HEK293T (cell line): ENCODE measurements around the gene IL10.

Experiments
- CTCF ChIA-PET: fragments of 350-600 bp; formaldehyde crosslinking; extraction: SDS; loops from one replicate; lab custom pipeline; 2021; ENCODE audit warnings: antibody characterized with exemption, inconsistent platforms; lab: Yijun Ruan, JAX
- POLR2A ChIA-PET: fragments of 350-600 bp; formaldehyde crosslinking; extraction: SDS; loops from one replicate; lab custom pipeline; 2020; ENCODE audit warnings: antibody characterized with exemption, inconsistent platforms; lab: Yijun Ruan, JAX
- DNase-seq: peaks from one replicate; pipeline ENCODE4 v3.0.0; 2012; ENCODE audit warnings: mixed read lengths; ENCODE audit errors: extremely low spot score
- ARNT ChIP-seq: fragments of 450-650 bp; IDR thresholded peaks from 2 replicates; pipeline ENCODE4 v1.6.1; 2017; ENCODE audit warnings: mild to moderate bottlenecking
- BHLHE40 ChIP-seq: fragments of 450-650 bp; IDR thresholded peaks from 2 replicates; pipeline ENCODE4 v1.6.1; 2016; ENCODE audit warnings: mild to moderate bottlenecking, moderate library complexity, borderline replicate concordance
- CTBP1 ChIP-seq: fragments of 450-650 bp; IDR thresholded peaks from 2 replicates; pipeline ENCODE4 v1.6.1; 2016; ENCODE audit warnings: borderline replicate concordance
- ELF4 ChIP-seq: fragments of 450-650 bp; IDR thresholded peaks from 2 replicates; pipeline ENCODE4 v1.6.1; 2017; ENCODE audit warnings: antibody characterized with exemption
- FOXA1 ChIP-seq: fragments of 450-650 bp; IDR thresholded peaks from 2 replicates; pipeline ENCODE4 v1.6.1; 2016; ENCODE audit warnings: mild to moderate bottlenecking
- FOXK2 ChIP-seq: fragments of 450-650 bp; IDR thresholded peaks from 2 replicates; pipeline ENCODE4 v1.6.1; 2016; ENCODE audit warnings: mild to moderate bottlenecking
- FOXM1 ChIP-seq: fragments of 450-650 bp; IDR thresholded peaks from 2 replicates; pipeline ENCODE4 v1.6.1; 2017; ENCODE audit warnings: mild to moderate bottlenecking, borderline replicate concordance
- HDGF ChIP-seq: fragments of 450-650 bp; IDR thresholded peaks from 2 replicates; pipeline ENCODE4 v1.6.1; 2017; ENCODE audit warnings: antibody characterized with exemption, borderline replicate concordance
- L3MBTL2 ChIP-seq: fragments of 450-650 bp; conservative IDR thresholded peaks from 2 replicates; pipeline ENCODE4 v1.6.1; 2016; ENCODE audit warnings: mild to moderate bottlenecking
- LEF1 ChIP-seq: fragments of 450-650 bp; IDR thresholded peaks from 2 replicates; pipeline ENCODE4 v1.6.1; 2017; ENCODE audit warnings: mild to moderate bottlenecking, borderline replicate concordance
- NFRKB ChIP-seq: fragments of 450-650 bp; IDR thresholded peaks from 2 replicates; pipeline ENCODE4 v1.6.1; 2016; ENCODE audit warnings: mild to moderate bottlenecking, moderate library complexity
- SP1 ChIP-seq: fragments of 450-650 bp; IDR thresholded peaks from 2 replicates; pipeline ENCODE4 v1.6.1; 2017
- SUZ12 ChIP-seq: fragments of 450-650 bp; IDR thresholded peaks from 2 replicates; pipeline ENCODE4 v1.6.1; 2016; ENCODE audit warnings: mild to moderate bottlenecking
- TARDBP ChIP-seq: fragments of 450-650 bp; IDR thresholded peaks from 2 replicates; pipeline ENCODE4 v1.6.1; 2016
- ZNF384 ChIP-seq: fragments of 450-650 bp; IDR thresholded peaks from 2 replicates; pipeline ENCODE4 v1.6.1; 2016
- TF ChIP-seq, protein P1 (sequence below): fragments of 450-650 bp; IDR thresholded peaks from 2 replicates; pipeline ENCODE4 v1.6.1; 2016

The IL10 gene

DNA sequence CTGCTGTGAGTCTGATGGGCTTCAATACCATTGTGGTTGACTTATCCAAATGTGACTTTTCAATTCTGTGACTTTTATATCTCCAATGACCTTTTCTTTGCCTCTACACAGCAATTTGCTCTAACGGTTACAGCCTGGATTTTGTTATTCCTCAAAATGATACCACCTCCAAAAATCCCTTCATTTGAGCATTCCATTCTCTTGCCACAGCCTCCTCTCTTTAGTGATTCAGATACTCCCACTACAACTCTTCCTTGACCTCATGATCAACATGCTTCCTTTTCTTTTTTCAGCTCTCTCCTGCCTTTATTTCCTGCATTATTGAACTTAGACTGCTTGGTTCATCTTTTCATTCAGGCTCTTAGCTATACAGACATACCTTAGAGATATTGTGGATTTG lies 18.3 kb downstream of the IL10 start:
- ChIA-PET POLR2A (no interaction called here), CTCF (no interaction called here)
- no peak for DNase-seq
- TF ChIP-seq LEF1 (no peak), TARDBP (no peak), FOXK2 (no peak), FOXM1 (no peak), ZNF384 (no peak), SUZ12 (no peak), NFRKB (no peak), SP1 (no peak), BHLHE40 (no peak), FOXA1 (no peak), L3MBTL2 (no peak), ARNT (no peak), CTBP1 (no peak), HDGF (no peak), ELF4 (no peak)
- TF ChIP-seq, protein P1, sequence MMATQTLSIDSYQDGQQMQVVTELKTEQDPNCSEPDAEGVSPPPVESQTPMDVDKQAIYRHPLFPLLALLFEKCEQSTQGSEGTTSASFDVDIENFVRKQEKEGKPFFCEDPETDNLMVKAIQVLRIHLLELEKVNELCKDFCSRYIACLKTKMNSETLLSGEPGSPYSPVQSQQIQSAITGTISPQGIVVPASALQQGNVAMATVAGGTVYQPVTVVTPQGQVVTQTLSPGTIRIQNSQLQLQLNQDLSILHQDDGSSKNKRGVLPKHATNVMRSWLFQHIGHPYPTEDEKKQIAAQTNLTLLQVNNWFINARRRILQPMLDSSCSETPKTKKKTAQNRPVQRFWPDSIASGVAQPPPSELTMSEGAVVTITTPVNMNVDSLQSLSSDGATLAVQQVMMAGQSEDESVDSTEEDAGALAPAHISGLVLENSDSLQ, result no peak

DNA sequence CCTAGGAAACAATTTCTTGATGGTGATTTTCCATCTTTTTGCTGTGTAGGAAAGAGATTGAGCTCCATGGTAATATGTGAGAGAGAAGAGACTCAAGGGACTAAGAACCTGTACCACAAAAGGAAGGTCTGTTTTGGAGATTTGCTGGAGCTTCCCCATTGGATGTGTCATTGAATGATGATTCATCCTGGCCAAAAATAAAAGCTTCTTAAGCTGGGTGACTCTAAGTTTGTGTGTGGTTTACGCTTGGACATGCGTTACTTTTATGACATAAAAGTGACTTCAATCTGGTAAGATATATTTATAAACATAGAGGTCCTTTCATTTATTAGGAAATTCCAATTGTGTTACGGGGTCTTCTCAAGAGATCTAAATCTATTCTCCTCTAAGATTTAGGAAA lies 19.2 kb downstream of the IL10 start:
- DNase-seq, result no peak
- ChIA-PET CTCF (no interaction called here), POLR2A (no interaction called here)
- TF ChIP-seq SP1 (no peak), TARDBP (no peak), HDGF (no peak), FOXK2 (no peak), FOXM1 (no peak), NFRKB (no peak), L3MBTL2 (no peak), ZNF384 (no peak), FOXA1 (no peak), BHLHE40 (no peak), ARNT (no peak)
- TF ChIP-seq, protein P1, result no peak

DNA sequence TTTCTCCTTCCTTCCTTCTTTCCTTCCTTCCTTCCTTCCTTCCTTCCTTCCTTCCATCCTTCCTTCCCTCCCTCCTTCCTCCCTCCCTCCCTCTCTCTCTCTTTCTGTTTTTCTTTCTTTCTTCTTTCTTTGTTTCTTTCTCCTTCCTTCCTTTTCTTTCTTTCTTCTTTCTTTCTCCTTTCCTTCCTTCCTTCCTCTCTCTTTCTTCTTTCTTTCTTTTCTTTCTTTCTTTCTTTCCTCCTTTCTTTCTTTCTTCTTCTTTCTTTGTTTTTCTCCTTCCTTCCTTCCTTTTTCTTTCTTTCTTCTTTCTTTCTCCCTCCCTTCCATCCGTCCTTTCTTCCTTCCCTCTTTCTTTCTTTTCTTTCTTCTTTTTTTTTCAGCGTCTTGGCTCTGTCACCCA lies 19.8 kb downstream of the IL10 start:
- no peak for TF ChIP-seq FOXA1
- no peak for TF ChIP-seq BHLHE40
- TF ChIP-seq SUZ12, result no peak
- DNase-seq, result no peak
- ChIA-PET CTCF (no interaction called here), POLR2A (no interaction called here)

DNA sequence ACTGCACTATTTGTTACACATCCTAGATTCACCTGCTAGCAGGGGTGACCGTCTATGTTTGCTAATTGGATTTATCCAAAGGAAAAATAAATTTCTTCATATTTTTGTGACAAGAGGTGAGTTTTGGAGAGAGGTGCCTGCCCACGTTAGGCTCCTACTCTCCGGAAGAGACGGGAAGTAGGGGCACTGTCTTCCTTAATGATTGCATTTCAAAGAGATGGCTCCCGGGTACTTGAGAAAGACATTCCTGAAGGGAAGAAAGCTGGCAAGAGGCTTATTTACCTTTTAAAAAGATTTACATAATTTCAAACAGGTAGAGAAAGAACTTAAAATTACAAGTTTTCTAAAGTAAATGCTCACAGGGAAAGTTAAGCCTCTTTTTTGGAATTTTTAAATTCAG lies 20.4 kb downstream of the IL10 start:
- POLR2A ChIA-PET, result no interaction called here

DNA sequence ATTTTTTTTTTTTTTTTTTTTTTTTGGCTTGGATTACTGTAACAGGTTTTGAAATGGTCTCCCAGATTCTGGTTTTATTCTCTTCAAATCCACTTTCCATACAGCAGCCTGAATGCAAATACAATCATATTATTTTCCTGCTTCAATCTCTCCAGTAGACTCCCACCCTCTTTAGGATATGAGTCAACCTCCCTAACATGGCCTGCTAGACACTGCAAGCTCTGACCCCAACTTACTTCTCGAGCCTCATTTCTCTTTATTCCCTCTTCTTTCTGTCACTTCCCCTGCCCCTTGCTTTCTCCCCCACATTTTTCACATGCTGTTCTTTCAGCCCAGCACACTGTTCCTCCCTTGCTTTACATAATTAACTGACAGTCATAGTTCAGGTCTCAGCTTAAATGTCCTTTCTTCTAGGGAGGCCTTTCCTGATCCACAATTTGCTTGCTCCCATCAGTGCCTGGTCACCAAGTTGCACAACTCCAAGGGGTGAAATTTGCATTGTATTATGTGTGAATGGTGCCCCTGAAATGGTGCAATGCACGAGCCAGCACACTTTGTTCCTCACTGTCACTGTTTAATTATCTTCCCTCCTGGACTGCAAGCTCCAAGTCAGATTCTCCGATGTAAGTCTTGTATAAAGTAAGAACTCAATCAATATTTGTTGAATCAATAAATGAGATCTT lies 23.8 kb downstream of the IL10 start:
- TF ChIP-seq BHLHE40 (no peak), ELF4 (no peak), FOXA1 (no peak), FOXM1 (no peak), CTBP1 (no peak), LEF1 (no peak), HDGF (no peak), SUZ12 (no peak), ZNF384 (no peak), L3MBTL2 (no peak), NFRKB (no peak), FOXK2 (no peak)
- TF ChIP-seq, protein P1, result no peak
- ChIA-PET POLR2A (no interaction called here), CTCF (interaction anchor here (0.6 to 0.7 kb wide), 4 partner anchors 156 to 640 kb away, joined by 3 to 4 read pairs (median 3); no protein-coding TSS in a partner anchor)
- DNase-seq, result no peak

More for the DNA sequence above, 20.4 kb downstream of the IL10 start:
- CTCF ChIA-PET, result no interaction called here
- DNase-seq, result no peak
- TF ChIP-seq SP1 (no peak), FOXA1 (no peak), BHLHE40 (no peak), ARNT (no peak), ZNF384 (no peak), HDGF (no peak)
- TF ChIP-seq, protein P1, result no peak

DNA sequence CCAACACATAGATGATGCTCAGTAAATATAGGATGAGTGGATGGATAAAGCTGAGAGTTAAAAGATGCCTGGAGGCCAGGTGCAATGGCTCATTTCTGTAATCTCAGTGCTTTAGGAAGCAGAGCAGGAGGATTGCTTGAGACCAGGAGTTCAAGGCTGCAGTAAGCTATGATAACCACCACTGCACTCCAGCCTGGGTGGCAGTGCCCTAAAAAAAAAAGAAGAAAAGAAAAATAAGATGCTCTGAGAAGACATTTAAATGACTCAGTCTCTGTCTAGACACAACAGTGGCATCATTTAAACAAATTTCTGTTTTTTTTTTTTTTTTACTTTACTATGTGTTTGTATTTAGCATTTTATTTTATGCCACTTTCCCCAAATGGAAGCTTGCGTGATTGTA lies 27.0 kb downstream of the IL10 start:
- CTCF ChIA-PET, result interaction anchor here (1.4 kb wide), 1 partner anchor 167 kb away, joined by 3 read pairs; no protein-coding TSS in a partner anchor

More for the DNA sequence above, 27.0 kb downstream of the IL10 start:
- TF ChIP-seq ZNF384, result no peak
- TF ChIP-seq SUZ12, result no peak
- TF ChIP-seq, protein P1, result no peak
- no peak for TF ChIP-seq SP1
- no peak for TF ChIP-seq LEF1
- no peak for TF ChIP-seq BHLHE40
- TF ChIP-seq TARDBP, result no peak
- no peak for TF ChIP-seq ELF4
- TF ChIP-seq FOXA1, result no peak
- TF ChIP-seq FOXK2, result no peak
- TF ChIP-seq HDGF, result no peak
- TF ChIP-seq ARNT, result no peak
- TF ChIP-seq FOXM1, result no peak
- no peak for TF ChIP-seq NFRKB
- TF ChIP-seq L3MBTL2, result no peak
- no peak for TF ChIP-seq CTBP1
- no peak for DNase-seq
- POLR2A ChIA-PET, result no interaction called here
